ENCODE data around the gene C1orf210. TPM values are rescaled to one million over a fixed set of nuclear protein-coding genes. Genes with fewer than 3 reads are reported as not detected.
A peak's percentile ranks its signal among the peaks of the same experiment; 100 is the strongest.

The C1orf210 gene
- total RNA-seq, 2 experiments from 2014 or later: not detected

DNA sequence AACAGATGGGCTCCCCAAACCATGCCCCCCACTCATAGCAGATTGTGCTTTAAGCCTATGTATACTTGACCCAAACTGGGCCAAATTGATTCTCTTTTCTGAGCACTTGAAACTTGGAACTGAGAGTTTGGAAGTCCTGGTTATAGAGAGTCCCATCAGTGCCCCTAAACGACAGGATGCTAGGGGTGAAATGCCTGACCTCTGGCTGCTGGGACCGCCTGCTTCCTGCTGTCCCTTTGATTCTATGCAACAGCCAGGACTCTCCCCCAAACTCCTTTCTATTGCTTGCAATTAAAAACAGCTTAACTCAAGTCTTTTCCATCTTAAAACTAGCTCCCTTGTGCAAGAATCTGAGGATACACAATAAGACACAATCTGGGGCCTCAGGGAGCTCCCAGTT is 4.7 kb downstream of the C1orf210 start:
- no peak overlapping the region for H3K27ac Mint-ChIP-seq
- no peak overlapping the region for H3K4me3 Mint-ChIP-seq
- no peaks in the 10 kb centered on the region for H3K36me3 Mint-ChIP-seq
- DNase-seq (no peak), ATAC-seq (ENCODE audit: low read depth) (no peak)
- H3K9me3 Mint-ChIP-seq: no peaks in the 10 kb centered on the region
- H3K27me3 Mint-ChIP-seq: no peaks in the 10 kb centered on the region
- POLR2A ChIA-PET: no interaction called here
- H3K4me1 Mint-ChIP-seq: no peaks in the 10 kb centered on the region

DNA sequence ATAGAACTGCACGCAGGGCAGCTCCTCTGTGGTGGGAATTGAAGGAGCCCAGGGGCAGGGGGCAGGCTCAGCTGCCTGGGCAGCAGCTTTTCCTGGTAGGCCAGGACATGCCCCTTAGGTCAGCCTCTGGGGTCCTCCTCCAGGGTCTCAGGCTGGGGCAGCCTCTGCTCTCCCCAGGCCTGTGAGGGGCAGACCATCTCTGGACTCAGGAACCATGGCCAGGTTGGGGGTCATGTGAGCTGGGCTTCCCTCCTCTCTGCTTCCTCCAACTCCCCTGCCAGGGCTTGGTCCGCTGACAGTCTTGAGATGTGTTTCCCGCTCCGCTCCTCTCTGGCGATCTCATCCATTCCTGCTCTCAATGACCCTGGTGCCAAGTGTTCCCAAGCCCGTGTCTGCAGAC is 5.7 kb downstream of the C1orf210 start:
- peaks cover 4% of the 10 kb centered on the region for H3K9me3 Mint-ChIP-seq
- POLR2A ChIA-PET: no interaction called here
- no peak overlapping the region for H3K4me3 Mint-ChIP-seq
- ATAC-seq (ENCODE audit: low read depth) (no peak), DNase-seq (no peak)
- peaks cover 6% of the 10 kb centered on the region for H3K4me1 Mint-ChIP-seq
- H3K27me3 Mint-ChIP-seq: no peaks in the 10 kb centered on the region
- H3K27ac Mint-ChIP-seq: no peak overlapping the region
- H3K36me3 Mint-ChIP-seq: peaks cover 3% of the 10 kb centered on the region

DNA sequence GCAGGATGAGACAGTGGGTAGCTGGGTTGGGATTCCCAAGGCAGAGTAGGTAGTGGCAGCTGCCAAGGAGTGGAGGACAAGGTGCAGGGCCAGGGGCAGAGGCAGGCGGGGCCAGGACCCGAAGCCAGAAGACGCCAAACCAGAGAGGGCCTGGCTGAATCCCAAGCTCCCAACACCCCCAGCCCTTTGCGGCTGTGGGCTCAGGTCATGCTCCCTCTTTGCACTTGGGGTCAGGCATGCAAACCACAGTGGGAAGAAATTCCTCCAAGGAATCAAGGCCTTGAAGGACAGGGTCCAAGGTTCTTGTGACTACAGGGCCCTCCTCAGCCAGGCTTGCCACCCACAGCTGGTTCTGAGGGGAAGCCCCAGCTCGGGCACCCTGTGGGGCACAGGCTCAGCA is 6.2 kb downstream of the C1orf210 start:
- Mint-ChIP-seq H3K27me3 (no peaks in the 10 kb centered on the region), H3K9me3 (peaks cover 7% of the 10 kb centered on the region), H3K4me3 (no peak overlapping the region), H3K4me1 (peaks cover 11% of the 10 kb centered on the region), H3K36me3 (peaks cover 7% of the 10 kb centered on the region), H3K27ac (no peak overlapping the region)
- ATAC-seq (ENCODE audit: low read depth) (no peak), DNase-seq (no peak)
- POLR2A ChIA-PET: no interaction called here

DNA sequence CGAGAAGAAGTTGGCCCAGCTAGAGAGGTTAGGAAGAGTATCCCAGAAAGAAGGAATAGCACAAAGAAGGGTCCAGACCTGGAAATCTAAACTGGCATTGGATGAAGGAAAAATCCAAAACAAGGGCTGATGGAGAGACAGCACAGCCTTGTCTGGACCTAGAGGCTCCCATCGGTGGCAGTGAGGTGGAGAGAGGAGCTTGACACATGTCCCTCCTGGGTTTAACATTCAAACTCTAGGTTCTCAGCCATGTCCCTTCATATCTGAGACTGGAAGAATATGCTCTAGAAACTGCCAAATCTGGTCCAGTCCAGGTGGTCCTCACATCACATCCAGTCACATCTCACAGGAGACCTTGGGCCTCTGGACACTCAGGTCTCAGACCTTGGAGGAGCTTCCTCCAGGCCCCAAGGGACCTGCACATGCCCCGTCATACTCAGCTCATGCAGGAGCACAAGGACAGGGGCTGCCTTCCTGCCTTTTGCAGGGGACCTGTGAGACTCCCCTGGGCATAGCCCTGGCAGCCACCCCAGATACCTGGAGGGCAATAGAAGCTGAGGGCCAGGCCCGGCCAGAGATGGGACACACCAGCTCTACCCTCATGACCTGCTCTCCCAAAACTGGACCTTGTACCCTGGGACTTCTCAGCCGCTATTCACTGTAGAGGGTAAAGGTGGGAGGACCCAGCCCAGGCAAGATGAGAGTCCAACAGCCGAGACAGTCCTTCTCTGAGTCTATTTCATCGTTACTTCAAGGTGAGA is 8.1 kb downstream of the C1orf210 start:
- peaks cover 7% of the 10 kb centered on the region for H3K36me3 Mint-ChIP-seq
- DNase-seq: no peak
- H3K27ac Mint-ChIP-seq: no peak overlapping the region
- no peak for ATAC-seq (ENCODE audit: low read depth)
- POLR2A ChIA-PET: interaction anchor here (1.9 kb wide), 1 partner anchor 8 kb away, joined by 4 read pairs; the partner anchor contains the start of gene C1orf210
- H3K9me3 Mint-ChIP-seq: peaks cover 7% of the 10 kb centered on the region
- H3K4me3 Mint-ChIP-seq: no peak overlapping the region
- H3K4me1 Mint-ChIP-seq: peaks cover 12% of the 10 kb centered on the region
- H3K27me3 Mint-ChIP-seq: no peaks in the 10 kb centered on the region

DNA sequence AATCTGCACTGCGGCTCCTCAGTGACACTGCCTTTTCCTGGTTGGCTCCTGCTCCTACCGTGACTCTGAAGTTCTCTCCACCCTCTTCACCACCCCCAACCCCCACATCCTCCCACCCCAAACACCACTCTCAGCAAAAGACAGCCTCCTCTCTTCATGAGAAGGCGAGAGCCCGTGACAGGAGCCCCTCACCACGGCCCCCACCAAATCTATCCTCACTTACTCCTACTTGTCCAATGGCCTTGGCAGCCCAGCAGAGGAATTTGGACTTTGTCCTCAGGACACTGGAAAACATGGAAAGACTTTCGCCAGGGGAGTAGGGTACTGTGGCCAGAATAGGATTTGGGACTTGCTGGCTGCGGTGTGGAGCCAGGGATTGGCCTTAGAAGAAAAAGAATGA is 8.7 kb downstream of the C1orf210 start:
- no peak overlapping the region for H3K4me3 Mint-ChIP-seq
- ATAC-seq (ENCODE audit: low read depth) (no peak), DNase-seq (no peak)
- H3K4me1 Mint-ChIP-seq: peaks cover 13% of the 10 kb centered on the region
- POLR2A ChIA-PET: interaction anchor here (1.9 kb wide), 1 partner anchor 9 kb away, joined by 4 read pairs; the partner anchor contains the start of gene C1orf210
- peaks cover 7% of the 10 kb centered on the region for H3K9me3 Mint-ChIP-seq
- peak overlapping the region; percentile 28 for H3K27ac Mint-ChIP-seq
- H3K36me3 Mint-ChIP-seq: peaks cover 7% of the 10 kb centered on the region
- H3K27me3 Mint-ChIP-seq: peaks cover under 1% of the 10 kb centered on the region

DNA sequence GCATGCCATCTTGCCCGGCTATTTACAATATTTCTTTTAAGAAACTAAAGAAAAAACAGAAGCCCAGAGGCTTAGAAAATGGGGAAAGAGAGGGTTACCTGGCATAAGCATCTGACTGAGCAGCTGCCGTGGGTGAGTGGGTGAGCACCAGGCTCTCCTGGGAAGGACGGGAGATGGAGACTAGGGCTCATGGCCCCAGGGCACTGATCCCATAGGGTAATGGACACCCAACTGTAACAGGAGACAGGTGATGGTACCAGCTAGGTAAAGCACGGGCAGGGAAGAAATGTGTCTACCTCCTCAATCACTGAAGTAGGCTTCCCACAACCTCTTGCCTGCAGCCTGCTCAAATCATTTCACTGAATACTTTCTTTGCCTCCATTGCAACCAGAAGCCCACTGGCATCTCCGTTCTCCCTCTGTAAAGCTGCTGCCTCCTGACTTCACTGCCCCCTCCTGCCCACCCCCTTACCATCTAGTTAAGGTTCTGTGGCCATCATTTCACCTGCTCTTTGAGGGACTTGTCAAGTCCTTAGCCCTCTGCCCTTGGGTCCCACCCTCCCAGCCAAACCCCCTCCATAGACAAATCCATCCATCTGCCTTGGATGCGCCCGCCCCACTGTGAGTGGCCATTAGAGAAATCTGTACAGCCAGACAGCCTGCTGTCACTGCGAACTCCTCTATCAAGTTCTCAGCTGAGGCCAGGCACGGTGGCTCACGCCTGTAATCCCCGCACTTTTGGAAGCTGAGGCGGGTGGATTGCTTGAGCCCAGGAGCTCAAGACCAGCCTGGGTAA is 9.4 kb downstream of the C1orf210 start:
- Mint-ChIP-seq H3K4me3 (no peak overlapping the region), H3K27me3 (peaks cover 3% of the 10 kb centered on the region), H3K36me3 (peaks cover 7% of the 10 kb centered on the region), H3K27ac (peak overlapping the region; percentile 100), H3K4me1 (peaks cover 18% of the 10 kb centered on the region), H3K9me3 (peaks cover 7% of the 10 kb centered on the region)
- peak; percentile 17 for DNase-seq
- no peak for ATAC-seq (ENCODE audit: low read depth)
- POLR2A ChIA-PET: interaction anchor here (1.9 to 2.0 kb wide), 2 partner anchors 9 to 83 kb away, joined by 4 read pairs; partner anchors contain the start of genes C1orf210 and CDC20

DNA sequence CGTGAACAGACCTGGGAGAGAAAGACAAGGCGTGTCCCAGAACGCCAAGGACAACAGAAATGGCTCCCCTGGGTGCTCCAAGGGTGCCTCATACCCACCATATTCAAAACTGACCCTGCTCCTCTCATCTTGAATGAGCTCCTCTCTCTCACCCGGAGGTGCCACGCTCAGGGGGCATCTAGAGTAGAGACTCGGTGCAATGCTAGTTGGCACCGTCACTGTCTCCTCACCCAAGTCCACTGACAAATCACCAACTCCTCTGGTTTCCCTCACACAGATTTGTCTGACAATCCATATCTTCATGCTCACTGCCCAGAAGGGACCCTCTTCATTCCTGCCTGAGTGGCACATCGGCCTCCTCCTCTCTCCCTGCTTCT is 10.6 kb downstream of the C1orf210 start:
- Mint-ChIP-seq H3K4me1 (peaks cover 23% of the 10 kb centered on the region), H3K9me3 (peaks cover 7% of the 10 kb centered on the region), H3K4me3 (peak overlapping the region; percentile 74), H3K27me3 (peaks cover 8% of the 10 kb centered on the region), H3K36me3 (peaks cover 7% of the 10 kb centered on the region), H3K27ac (peak overlapping the region; percentile 100)
- no peak for DNase-seq
- no peak for ATAC-seq (ENCODE audit: low read depth)
- POLR2A ChIA-PET: interaction anchor here (0.9 to 2.0 kb wide), 2 partner anchors 84 to 89 kb away, joined by 3 to 4 read pairs; partner anchors contain the start of gene CDC20

DNA sequence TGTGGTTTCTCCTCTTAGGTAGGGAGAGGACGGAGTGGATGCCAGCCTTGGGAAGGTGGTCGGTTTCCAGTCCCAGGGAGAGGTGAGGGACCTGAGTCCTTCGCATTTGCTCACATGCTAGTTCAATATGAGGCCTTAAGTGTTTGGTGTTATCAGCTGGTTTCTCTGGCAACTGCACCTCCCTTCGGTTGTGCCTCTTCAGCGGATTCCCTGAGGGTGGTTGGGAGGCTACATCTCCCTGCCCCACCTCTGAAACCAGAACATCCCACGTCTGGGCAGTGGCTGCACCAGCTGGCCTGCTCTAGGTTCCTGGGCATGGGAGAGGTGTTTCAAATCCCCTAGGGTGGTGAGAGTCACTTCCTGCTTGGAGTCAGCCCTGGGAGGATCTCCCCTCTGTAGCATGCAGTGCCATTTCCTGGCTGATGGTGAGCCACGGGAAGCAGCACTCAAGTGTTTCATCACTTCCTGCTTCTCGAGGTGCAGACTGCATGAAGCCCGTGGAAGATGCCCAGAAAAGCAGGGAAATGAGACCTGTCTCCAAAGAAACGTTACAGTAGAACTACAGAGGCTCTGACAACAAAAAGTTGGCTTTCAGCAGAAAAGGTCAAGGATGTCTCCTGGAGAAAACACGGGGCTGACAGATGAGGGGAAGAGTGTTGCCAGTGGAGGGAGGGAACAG is 11.1 kb downstream of the C1orf210 start:
- DNase-seq (peak; percentile 56), ATAC-seq (ENCODE audit: low read depth) (peak; percentile 92)
- H3K9me3 Mint-ChIP-seq: peaks cover 7% of the 10 kb centered on the region
- H3K36me3 Mint-ChIP-seq: peaks cover 7% of the 10 kb centered on the region
- H3K27me3 Mint-ChIP-seq: peaks cover 9% of the 10 kb centered on the region
- H3K27ac Mint-ChIP-seq: peak overlapping the region; percentile 100
- peak overlapping the region; percentile 74 for H3K4me3 Mint-ChIP-seq
- peaks cover 23% of the 10 kb centered on the region for H3K4me1 Mint-ChIP-seq
- POLR2A ChIA-PET: interaction anchor here (2.0 kb wide), 1 partner anchor 84 kb away, joined by 4 read pairs; the partner anchor contains the start of gene CDC20

DNA sequence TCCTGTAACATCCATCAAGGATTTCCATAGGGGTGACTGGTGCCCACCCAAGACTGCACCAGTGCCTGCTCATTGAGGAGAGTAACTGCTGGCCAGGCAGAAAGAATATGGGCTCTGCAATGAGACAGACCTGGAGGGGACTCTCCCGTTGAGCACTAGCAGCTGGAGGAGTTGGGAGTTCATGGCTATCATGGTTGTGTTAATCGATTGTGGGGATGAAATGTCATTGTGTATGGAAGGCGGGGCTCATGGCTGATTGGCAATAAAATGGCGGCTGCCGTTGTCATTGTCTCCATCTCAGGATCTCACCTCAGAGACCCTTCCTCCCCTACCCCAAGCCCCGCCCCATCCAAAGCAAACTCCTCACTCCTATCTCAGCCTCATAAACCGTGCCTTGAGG is 11.7 kb downstream of the C1orf210 start:
- DNase-seq: no peak
- Mint-ChIP-seq H3K36me3 (peaks cover 7% of the 10 kb centered on the region), H3K4me1 (peaks cover 23% of the 10 kb centered on the region), H3K27ac (peak overlapping the region; percentile 100), H3K27me3 (peaks cover 9% of the 10 kb centered on the region), H3K4me3 (no peak overlapping the region), H3K9me3 (peaks cover 7% of the 10 kb centered on the region)
- POLR2A ChIA-PET: no interaction called here
- no peak for ATAC-seq (ENCODE audit: low read depth)

DNA sequence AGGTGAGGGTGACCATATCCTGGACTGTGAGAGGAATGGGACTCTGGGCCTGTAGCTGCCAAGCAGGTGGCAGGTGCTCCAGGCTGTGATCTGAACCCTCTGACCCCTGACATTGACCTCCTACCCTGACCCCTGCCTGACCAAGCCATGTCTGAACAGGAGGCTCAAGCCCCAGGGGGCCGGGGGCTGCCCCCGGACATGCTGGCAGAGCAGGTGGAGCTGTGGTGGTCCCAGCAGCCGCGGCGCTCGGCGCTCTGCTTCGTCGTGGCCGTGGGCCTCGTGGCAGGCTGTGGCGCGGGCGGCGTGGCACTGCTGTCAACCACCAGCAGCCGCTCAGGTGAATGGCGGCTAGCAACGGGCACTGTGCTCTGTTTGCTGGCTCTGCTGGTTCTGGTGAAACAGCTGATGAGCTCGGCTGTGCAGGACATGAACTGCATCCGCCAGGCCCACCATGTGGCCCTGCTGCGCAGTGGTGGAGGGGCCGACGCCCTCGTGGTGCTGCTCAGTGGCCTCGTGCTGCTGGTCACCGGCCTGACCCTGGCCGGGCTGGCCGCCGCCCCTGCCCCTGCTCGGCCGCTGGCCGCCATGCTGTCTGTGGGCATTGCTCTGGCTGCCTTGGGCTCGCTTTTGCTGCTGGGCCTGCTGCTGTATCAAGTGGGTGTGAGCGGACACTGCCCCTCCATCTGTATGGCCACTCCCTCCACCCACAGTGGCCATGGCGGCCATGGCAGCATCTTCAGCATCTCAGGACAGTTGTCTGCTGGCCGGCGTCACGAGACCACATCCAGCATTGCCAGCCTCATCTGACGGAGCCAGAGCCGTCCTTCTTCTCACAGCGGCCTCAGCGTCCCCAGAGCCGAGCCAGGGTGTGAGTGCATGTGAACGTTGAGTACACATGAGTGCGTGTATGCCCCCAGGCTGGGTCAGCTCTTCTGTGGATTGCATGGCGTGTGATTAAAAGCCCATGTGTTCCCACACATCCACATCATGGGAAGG is 12.5 kb downstream of the C1orf210 start:
- H3K9me3 Mint-ChIP-seq: peaks cover 7% of the 10 kb centered on the region
- ATAC-seq (ENCODE audit: low read depth): no peak
- H3K27me3 Mint-ChIP-seq: peaks cover 9% of the 10 kb centered on the region
- H3K27ac Mint-ChIP-seq: peak overlapping the region; percentile 51
- POLR2A ChIA-PET: no interaction called here
- no peak overlapping the region for H3K4me3 Mint-ChIP-seq
- peaks cover 7% of the 10 kb centered on the region for H3K36me3 Mint-ChIP-seq
- H3K4me1 Mint-ChIP-seq: peaks cover 23% of the 10 kb centered on the region
- DNase-seq: no peak

DNA sequence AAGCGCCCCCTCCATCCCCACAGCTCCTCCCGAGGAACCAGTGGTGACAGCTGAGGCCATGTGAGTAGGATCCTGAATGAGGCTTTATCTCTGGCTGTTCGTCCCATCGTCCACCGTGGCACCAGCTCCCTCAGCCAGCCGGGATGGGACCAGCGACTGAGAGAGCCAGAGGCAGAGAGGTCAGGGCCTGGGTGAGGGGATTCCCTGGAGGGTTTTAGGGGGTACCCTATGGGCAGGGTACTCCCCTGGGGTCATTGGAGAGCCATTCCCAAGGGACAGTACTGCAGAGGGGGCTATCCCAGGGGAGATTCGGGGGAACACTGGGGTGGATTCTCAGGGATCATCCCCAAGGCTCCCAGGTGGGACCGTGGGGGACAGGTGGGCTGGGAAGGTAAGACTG is 13.2 kb downstream of the C1orf210 start:
- Mint-ChIP-seq H3K4me3 (no peak overlapping the region), H3K36me3 (peaks cover 7% of the 10 kb centered on the region), H3K27me3 (peaks cover 11% of the 10 kb centered on the region), H3K9me3 (peaks cover 7% of the 10 kb centered on the region), H3K4me1 (peaks cover 23% of the 10 kb centered on the region), H3K27ac (no peak overlapping the region)
- POLR2A ChIA-PET: interaction anchor here (0.9 kb wide), 1 partner anchor 86 kb away, joined by 3 read pairs; the partner anchor contains the start of gene CDC20
- no peak for ATAC-seq (ENCODE audit: low read depth)
- no peak for DNase-seq

Measured in activated naive CD8-positive, alpha-beta T cell treated with anti-CD3 and anti-CD28 coated beads, Interleukin-2, amount 10 ng/mL, durations not matched to agents 7 days and 5 days (primary cell).